Thoracic aorta (tissue), 2 donors: Measurements from ENCODE around the gene SYPL1. TPM values are rescaled to one million over a fixed set of nuclear protein-coding genes. Genes with fewer than 3 reads are reported as not detected.

Experiments
- ATAC-seq: fragments of 150-250 bp; one replicate; pipeline ENCODE4 v1.8.0; 2017; ENCODE audit warnings: low read depth; ENCODE audit not compliant: insufficient number of reproducible peaks, low FRiP score
- DNase-seq: peaks from one replicate; pipeline ENCODE4 v3.0.0-alpha.2; 2020; ENCODE audit warnings: low spot score
- H3K27ac ChIP-seq, 2 donors: fragments of 200-600 bp; sonication (generic); 1 replicate in 1 of 2; 2 replicates in 1 of 2; pipeline ENCODE4 v1.5.1; 2016; ENCODE audit warnings: mild to moderate bottlenecking in 2 of 2, moderate library complexity in 2 of 2
- H3K27me3 ChIP-seq: fragments of 200-600 bp; sonication (generic); replicated peaks from 2 replicates; pipeline ENCODE4 v1.6.0; 2016; ENCODE audit warnings: mild to moderate bottlenecking; ENCODE audit not compliant: insufficient read depth
- H3K36me3 ChIP-seq: fragments of 200-600 bp; sonication (generic); one replicate; pipeline ENCODE4 v1.5.1; 2016
- H3K4me1 ChIP-seq, 2 donors: fragments of 200-600 bp; sonication (generic); 1 replicate in 1 of 2; 2 replicates in 1 of 2; pipeline versions ENCODE4 v1.5.1 to v1.6.0; 2016; ENCODE audit warnings: low read depth in 2 of 2, mild to moderate bottlenecking in 1 of 2; ENCODE audit not compliant: control insufficient read depth in 1 of 2
- H3K4me3 ChIP-seq: fragments of 200-600 bp; sonication (generic); 2 replicates; pipeline ENCODE4 v1.5.1; 2016; ENCODE audit warnings: mild to moderate bottlenecking
- H3K9me3 ChIP-seq: fragments of 200-600 bp; sonication (generic); 2 replicates; pipeline ENCODE4 v1.5.1; 2016
- CTCF ChIP-seq: fragments of 200-600 bp; sonication (generic); IDR thresholded peaks from one replicate; pipeline ENCODE4 v1.5.1; 2019; ENCODE audit warnings: antibody characterized with exemption
- total RNA-seq, 2 donors: library from RNA; depleted of rRNA; stranded (reverse); fragments of >200 nt; gene quantifications; one replicate each; pipeline versions ENCODE4 v1.1.0 to v1.2.3, GENCODE V29; 2016

SYPL1 gene
- total RNA-seq, 2 donors from 2014 or later, result 47.1 to 82.1 TPM

GRCh38 chr7:106085015-106085414, 27.1 kb downstream of the SYPL1 start:
- no peaks in the 10 kb centered on the region for H3K27me3 ChIP-seq
- ATAC-seq, result no peak
- TF ChIP-seq CTCF, result no peak

DNA sequence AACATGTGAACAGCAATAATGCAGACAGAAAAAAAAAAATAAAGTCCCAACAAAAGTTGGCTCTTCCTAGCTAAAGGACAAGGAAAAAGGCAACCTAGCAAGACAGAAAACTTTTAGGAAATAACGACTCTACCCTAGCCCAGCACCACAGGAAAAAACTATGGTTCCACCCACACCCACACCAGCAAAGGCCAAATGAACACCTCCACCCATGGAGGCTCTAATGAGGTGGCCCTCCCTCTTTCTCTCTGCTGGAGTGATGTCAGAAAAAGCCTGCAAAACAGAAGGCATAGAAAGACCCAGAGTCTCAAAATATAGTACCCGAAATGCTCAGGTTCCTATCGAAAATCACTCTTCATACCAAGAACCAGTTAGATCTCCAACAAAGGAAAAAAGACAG, 28.4 kb downstream of the SYPL1 start:
- H3K4me1 ChIP-seq, result no peaks in the 10 kb centered on the region
- H3K9me3 ChIP-seq, result no peaks in the 10 kb centered on the region
- TF ChIP-seq CTCF, result no peak
- H3K27ac ChIP-seq, result no peak overlapping the region
- no peak for ATAC-seq
- H3K36me3 ChIP-seq, result no peaks in the 10 kb centered on the region
- DNase-seq, result no peak
- H3K4me3 ChIP-seq, result no peak overlapping the region
- no peaks in the 10 kb centered on the region for H3K27me3 ChIP-seq

More at GRCh38 chr7:106085015-106085414, 27.1 kb downstream of the SYPL1 start:
- H3K36me3 ChIP-seq, result no peaks in the 10 kb centered on the region
- H3K9me3 ChIP-seq, result no peaks in the 10 kb centered on the region
- no peak for DNase-seq
- no peak overlapping the region for H3K4me3 ChIP-seq
- H3K4me1 ChIP-seq, result no peaks in the 10 kb centered on the region
- H3K27ac ChIP-seq, result no peak overlapping the region

DNA sequence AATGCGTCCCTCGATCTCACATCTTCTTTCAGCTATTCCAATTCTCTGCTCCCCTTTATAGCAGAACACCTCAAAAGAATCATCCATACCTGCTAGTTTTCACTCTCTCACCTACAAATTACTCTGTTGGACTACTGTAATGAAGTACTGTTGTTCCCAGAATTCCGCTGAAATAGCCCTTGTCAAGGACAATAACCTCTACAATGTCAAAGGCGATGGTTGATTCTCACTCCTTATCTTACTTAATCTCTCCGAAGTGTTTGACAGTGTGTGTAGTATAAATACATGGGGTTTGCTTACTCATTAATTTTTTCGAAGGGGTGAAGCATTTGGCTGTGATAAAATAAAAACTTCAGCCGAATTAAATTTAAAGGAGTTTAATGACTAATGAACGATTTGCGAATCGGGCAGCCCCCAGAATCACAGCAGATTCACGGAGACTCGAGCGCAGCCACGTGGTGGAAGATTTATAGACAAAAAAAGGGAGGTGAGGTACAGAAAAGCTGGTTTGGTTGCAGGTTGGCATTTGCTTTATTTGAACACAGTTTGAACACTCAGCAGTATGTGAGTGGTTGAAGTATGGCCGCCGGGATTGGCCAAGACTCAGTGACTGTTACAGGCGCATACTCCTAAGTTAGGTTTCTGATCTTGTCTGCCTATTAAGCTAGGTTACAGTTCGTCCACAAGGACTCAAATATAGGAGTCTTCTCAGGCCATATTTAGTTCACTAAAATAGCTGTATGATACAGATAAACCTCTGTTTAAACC, 29.8 kb downstream of the SYPL1 start:
- ATAC-seq (no peak), DNase-seq (no peak)
- Histone ChIP-seq H3K27ac (no peak overlapping the region), H3K4me1 (no peaks in the 10 kb centered on the region), H3K9me3 (no peaks in the 10 kb centered on the region), H3K27me3 (no peaks in the 10 kb centered on the region), H3K4me3 (no peak overlapping the region), H3K36me3 (no peaks in the 10 kb centered on the region)
- no peak for TF ChIP-seq CTCF

GRCh38 chr7:106080300-106080987, 31.7 kb downstream of the SYPL1 start:
- Histone ChIP-seq H3K9me3 (no peaks in the 10 kb centered on the region), H3K4me3 (no peak overlapping the region), H3K4me1 (no peaks in the 10 kb centered on the region), H3K27ac (no peak overlapping the region), H3K27me3 (no peaks in the 10 kb centered on the region), H3K36me3 (no peaks in the 10 kb centered on the region)
- ATAC-seq (no peak), DNase-seq (no peak)
- no peak for TF ChIP-seq CTCF

DNA sequence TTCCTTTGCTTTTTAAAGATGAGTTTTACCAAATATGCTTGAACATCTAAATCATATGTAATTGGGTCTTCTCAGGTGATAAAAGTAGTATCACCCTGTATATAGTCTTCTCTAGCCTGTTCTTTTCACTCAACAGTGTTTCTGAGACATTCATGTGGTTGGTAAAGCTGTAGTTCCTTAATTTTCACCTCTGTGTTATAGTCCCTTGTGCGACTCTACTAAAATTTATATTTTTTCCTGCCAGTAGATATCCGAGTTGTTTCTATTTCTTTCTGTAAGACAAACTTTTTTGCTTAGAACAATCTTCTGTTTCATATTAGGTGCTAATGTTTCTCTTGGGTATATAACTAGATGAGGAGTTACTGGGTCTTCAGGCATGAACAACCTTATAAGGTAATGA, 35.6 kb downstream of the SYPL1 start:
- Histone ChIP-seq H3K36me3 (no peaks in the 10 kb centered on the region), H3K27ac (no peak overlapping the region), H3K27me3 (no peaks in the 10 kb centered on the region), H3K9me3 (no peaks in the 10 kb centered on the region), H3K4me1 (peaks cover 0 to 8% of the 10 kb centered on the region in 2 donors), H3K4me3 (no peak overlapping the region)
- ATAC-seq (no peak), DNase-seq (no peak)
- TF ChIP-seq CTCF, result no peak
